Activated T-cell treated with anti-CD3 and anti-CD28 coated beads for 24 hours (primary cell): Measurements from ENCODE around the gene DCAKD.
A peak's percentile ranks its signal among the peaks of the same experiment; 100 is the strongest.
"Not testable (repeated sequence)": the region's sequence is repeated elsewhere in the genome, so short reads cannot be mapped to it uniquely, and the experiment has no call there.

Source experiments
- DNase-seq: peaks from one replicate; pipeline ENCODE4 v3.0.0-alpha.2; 2020; ENCODE audit warnings: low read depth

The DCAKD gene

GRCh38 chr17:45063198-45063597 is 11.8 kb upstream of the DCAKD start:
- DNase-seq, result no peak

- no peak for DNase-seq
Measured at GRCh38 chr17:45061606-45062205, 10.3 kb upstream of the DCAKD start.

GRCh38 chr17:45060797-45061605 is 9.6 kb upstream of the DCAKD start, which contains the start of gene NMT1:
NMT1 (plus strand) TSS chr17:45061317; CDS start chr17:45061330, 13 bp downstream.
- peak; percentile 96 for DNase-seq

- DNase-seq, result no peak
Measured at GRCh38 chr17:45060382-45060796, 9.0 kb upstream of the DCAKD start.

- peak; percentile 30 for DNase-seq
Measured at GRCh38 chr17:45052052-45052772, 780 bp upstream of the DCAKD start.

GRCh38 chr17:45051720-45052051 is 254 bp upstream of the DCAKD start:
- not testable (repeated sequence) for DNase-seq

GRCh38 chr17:45050481-45051059 is 862 bp downstream of the DCAKD start:
- peak; percentile 30 for DNase-seq

- DNase-seq, result no peak
Measured at GRCh38 chr17:45048795-45049563, 2.5 kb downstream of the DCAKD start.

GRCh38 chr17:45046537-45047125 is 4.8 kb downstream of the DCAKD start:
- DNase-seq, result no peak

GRCh38 chr17:45043813-45044540 is 7.5 kb downstream of the DCAKD start:
- DNase-seq, result no peak

- no peak for DNase-seq
Measured at GRCh38 chr17:45042346-45043120, 8.9 kb downstream of the DCAKD start.

- DNase-seq, result no peak
Measured at GRCh38 chr17:45040459-45040858, 11.0 kb downstream of the DCAKD start.

- DNase-seq, result no peak
Measured at GRCh38 chr17:45038728-45039634, 12.5 kb downstream of the DCAKD start.

GRCh38 chr17:45036691-45037090 is 14.7 kb downstream of the DCAKD start:
- DNase-seq, result no peak

GRCh38 chr17:45035848-45036247 is 15.6 kb downstream of the DCAKD start:
- DNase-seq, result no peak

GRCh38 chr17:45034599-45034998 is 16.8 kb downstream of the DCAKD start:
- DNase-seq, result no peak

GRCh38 chr17:45032174-45032541 is 19.3 kb downstream of the DCAKD start:
- no peak for DNase-seq

- DNase-seq, result no peak
Measured at GRCh38 chr17:45031231-45032173, 19.9 kb downstream of the DCAKD start.
